ENCODE measurements around the gene SNX5. TPM values are rescaled to one million over a fixed set of nuclear protein-coding genes. Genes with fewer than 3 reads are reported as not detected.
A peak's percentile ranks its signal among the peaks of the same experiment; 100 is the strongest.

The SNX5 gene
- total RNA-seq, 1 donor from 2014 or later: 82.5 TPM

DNA sequence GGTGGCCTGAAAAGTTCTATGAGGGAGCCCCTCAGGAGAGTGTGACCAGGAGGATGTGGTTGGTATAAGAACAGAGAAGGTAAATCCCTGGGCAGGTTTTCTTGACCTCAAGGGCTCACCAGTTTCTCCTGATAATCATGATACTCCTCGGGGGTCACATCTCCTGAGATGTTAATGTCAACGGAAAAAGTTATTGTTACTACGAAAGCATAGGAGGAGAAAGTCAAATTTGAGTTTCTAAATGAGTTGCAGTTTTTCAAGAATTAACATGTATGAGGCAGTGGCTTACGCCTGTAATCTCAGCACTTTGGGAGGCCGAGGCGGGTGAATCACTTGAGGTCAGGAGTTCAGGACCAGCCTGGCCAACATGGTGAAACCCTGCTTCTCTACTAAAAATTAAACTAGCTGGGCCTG is 23.6 kb upstream of the SNX5 start:
- Mint-ChIP-seq H3K27me3 (ENCODE audit: low read depth) (no peaks in the 10 kb centered on the region), H3K9me3 (ENCODE audit: low read depth) (no peaks in the 10 kb centered on the region), H3K36me3 (ENCODE audit: low read depth) (peaks cover 3% of the 10 kb centered on the region), H3K27ac (ENCODE audit: unreplicated experiment) (no peak overlapping the region), H3K4me3 (ENCODE audit: unreplicated experiment) (no peak overlapping the region), H3K4me1 (ENCODE audit: low read depth) (peaks cover 27% of the 10 kb centered on the region)
- no peak for DNase-seq (ENCODE audit: low spot score)
- TF ChIP-seq, protein P1, sequence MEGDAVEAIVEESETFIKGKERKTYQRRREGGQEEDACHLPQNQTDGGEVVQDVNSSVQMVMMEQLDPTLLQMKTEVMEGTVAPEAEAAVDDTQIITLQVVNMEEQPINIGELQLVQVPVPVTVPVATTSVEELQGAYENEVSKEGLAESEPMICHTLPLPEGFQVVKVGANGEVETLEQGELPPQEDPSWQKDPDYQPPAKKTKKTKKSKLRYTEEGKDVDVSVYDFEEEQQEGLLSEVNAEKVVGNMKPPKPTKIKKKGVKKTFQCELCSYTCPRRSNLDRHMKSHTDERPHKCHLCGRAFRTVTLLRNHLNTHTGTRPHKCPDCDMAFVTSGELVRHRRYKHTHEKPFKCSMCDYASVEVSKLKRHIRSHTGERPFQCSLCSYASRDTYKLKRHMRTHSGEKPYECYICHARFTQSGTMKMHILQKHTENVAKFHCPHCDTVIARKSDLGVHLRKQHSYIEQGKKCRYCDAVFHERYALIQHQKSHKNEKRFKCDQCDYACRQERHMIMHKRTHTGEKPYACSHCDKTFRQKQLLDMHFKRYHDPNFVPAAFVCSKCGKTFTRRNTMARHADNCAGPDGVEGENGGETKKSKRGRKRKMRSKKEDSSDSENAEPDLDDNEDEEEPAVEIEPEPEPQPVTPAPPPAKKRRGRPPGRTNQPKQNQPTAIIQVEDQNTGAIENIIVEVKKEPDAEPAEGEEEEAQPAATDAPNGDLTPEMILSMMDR (IDR thresholded peaks at IDR 0.05): no peak

DNA sequence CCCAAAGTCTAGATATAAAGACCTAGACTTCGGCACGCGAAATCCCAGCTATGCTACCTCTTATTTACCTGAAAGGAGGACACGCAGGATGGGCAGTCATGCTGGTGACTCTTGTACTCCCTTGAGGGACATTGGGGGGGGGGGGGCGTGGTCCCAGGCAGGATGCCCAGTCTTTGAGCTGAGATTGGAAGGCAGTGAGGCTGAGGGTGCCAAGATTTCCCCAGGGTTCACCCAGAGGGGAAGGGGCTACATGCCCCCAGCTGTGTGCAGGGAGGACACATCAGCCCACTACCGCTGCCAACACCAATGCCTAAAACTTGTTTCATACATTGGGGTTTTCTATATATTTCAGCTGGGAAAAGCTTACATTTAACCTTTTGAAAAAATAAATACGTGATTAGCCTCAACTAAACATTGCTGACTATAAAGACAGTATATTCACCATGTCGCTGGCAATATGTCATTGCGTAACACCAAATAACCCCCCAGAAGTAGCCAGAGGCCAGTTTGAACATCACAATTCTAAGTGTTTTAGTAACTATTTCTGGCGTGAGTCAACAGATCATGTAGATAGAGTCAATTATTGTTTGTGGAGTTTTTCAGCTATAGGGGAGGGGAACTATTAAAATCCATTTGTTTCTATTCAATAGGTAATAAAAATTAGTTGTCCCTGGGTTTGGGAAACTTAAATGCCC is 21.8 kb upstream of the SNX5 start:
- Mint-ChIP-seq H3K4me3 (ENCODE audit: unreplicated experiment) (no peak overlapping the region), H3K27me3 (ENCODE audit: low read depth) (no peaks in the 10 kb centered on the region), H3K9me3 (ENCODE audit: low read depth) (no peaks in the 10 kb centered on the region), H3K36me3 (ENCODE audit: low read depth) (peaks cover 3% of the 10 kb centered on the region), H3K27ac (ENCODE audit: unreplicated experiment) (no peak overlapping the region), H3K4me1 (ENCODE audit: low read depth) (peaks cover 18% of the 10 kb centered on the region)
- DNase-seq (ENCODE audit: low spot score): no peak
- TF ChIP-seq, protein P1 (IDR thresholded peaks at IDR 0.05): no peak

DNA sequence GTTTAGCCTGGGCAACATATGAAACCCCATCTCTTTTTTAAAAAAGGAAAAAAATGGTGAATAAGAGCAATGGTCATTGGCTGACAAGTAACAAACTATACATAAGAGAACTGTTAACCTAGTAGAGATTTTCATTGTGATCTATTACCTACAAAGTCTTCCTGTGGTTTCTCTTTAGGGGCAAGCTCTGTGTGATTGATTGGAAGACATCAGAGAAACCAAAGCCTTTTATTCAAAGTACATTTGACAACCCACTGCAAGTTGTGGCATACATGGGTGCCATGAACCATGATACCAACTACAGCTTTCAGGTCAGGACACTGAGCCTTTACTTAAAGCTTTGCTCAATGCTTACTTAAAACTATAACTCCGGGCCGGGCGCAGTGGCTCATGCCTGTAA is 19.4 kb upstream of the SNX5 start:
- Mint-ChIP-seq H3K27me3 (ENCODE audit: low read depth) (no peaks in the 10 kb centered on the region), H3K4me3 (ENCODE audit: unreplicated experiment) (no peak overlapping the region), H3K27ac (ENCODE audit: unreplicated experiment) (no peak overlapping the region), H3K4me1 (ENCODE audit: low read depth) (peaks cover 10% of the 10 kb centered on the region), H3K36me3 (ENCODE audit: low read depth) (peaks cover 3% of the 10 kb centered on the region), H3K9me3 (ENCODE audit: low read depth) (no peaks in the 10 kb centered on the region)
- DNase-seq (ENCODE audit: low spot score): no peak
- TF ChIP-seq, protein P1 (IDR thresholded peaks at IDR 0.05): no peak

DNA sequence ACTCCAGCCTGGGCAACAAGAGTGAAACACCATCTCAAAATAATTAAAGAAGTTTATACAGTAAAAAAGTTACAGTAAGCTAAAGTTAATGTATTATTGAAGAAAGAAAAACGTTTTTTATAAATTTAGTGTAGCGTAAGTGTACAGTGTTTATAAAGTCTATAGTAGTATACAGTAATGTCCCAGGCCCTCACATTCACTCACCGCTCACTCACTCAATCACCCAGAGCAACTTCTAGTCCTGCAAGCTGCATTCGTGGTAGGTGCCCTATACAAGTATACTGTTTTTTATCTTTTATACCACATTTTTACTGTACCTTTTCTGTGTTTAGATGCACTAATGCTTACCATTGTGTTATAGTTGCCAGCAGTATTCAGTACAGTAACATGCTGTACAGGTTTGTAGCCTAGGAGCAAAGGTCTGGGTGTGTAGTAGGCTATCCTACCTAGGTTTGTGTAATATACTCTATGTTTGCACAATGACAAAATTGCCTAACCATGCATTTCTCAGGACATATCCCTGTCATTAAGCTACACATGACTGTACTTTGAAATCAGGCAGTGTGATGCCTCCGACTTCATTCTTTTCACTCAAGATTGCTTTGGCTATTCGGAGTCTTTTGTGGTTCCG is 16.9 kb upstream of the SNX5 start:
- Mint-ChIP-seq H3K4me3 (ENCODE audit: unreplicated experiment) (no peak overlapping the region), H3K9me3 (ENCODE audit: low read depth) (no peaks in the 10 kb centered on the region), H3K4me1 (ENCODE audit: low read depth) (no peaks in the 10 kb centered on the region), H3K27me3 (ENCODE audit: low read depth) (no peaks in the 10 kb centered on the region), H3K36me3 (ENCODE audit: low read depth) (peaks cover 5% of the 10 kb centered on the region), H3K27ac (ENCODE audit: unreplicated experiment) (no peak overlapping the region)
- TF ChIP-seq, protein P1 (IDR thresholded peaks at IDR 0.05): no peak
- no peak for DNase-seq (ENCODE audit: low spot score)

DNA sequence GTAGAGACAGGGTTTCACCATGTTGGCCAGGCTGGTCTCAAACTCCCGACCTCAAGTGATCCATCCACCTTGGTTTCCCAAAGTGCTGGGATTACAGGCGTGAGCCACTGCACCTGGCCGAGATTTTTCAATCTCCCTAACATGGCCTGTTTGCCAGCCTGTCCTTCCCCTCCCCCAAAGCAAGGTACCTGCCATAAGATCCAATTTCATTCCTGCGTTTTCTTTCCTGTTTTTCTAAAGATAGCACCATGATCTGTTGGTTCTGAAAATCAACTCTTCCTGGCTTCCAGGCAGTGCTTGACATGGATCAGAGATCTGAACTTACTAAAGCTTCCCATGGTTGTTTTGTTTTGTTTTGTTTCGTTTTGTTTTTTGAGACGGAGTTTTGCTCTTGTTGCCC is 7.7 kb upstream of the SNX5 start:
- peaks cover 43% of the 10 kb centered on the region for H3K4me1 Mint-ChIP-seq (ENCODE audit: low read depth)
- TF ChIP-seq, protein P1 (IDR thresholded peaks at IDR 0.05): no peak
- H3K27ac Mint-ChIP-seq (ENCODE audit: unreplicated experiment): peak overlapping the region; percentile 24
- DNase-seq (ENCODE audit: low spot score): no peak
- no peaks in the 10 kb centered on the region for H3K27me3 Mint-ChIP-seq (ENCODE audit: low read depth)
- no peak overlapping the region for H3K4me3 Mint-ChIP-seq (ENCODE audit: unreplicated experiment)
- H3K9me3 Mint-ChIP-seq (ENCODE audit: low read depth): no peaks in the 10 kb centered on the region
- H3K36me3 Mint-ChIP-seq (ENCODE audit: low read depth): peaks cover 10% of the 10 kb centered on the region

Measured in chondrocyte (in vitro differentiated cells).